Measurements from ENCODE around the gene PTCD2. TPM values are rescaled to one million over a fixed set of nuclear protein-coding genes. Genes with fewer than 3 reads are reported as not detected.
A peak's percentile ranks its signal among the peaks of the same experiment; 100 is the strongest.

PTCD2 gene
- total RNA-seq, 1 experiment from 2014 or later = 13.0 TPM

GRCh38 chr5:72290356-72291133 lies 29.6 kb upstream of the PTCD2 start:
- CTCF ChIA-PET = no interaction called here
- Mint-ChIP-seq H3K4me3 (no peak overlapping the region), H3K27ac (0 out of 2 replicates have a peak overlapping the region, but pooled peaks have one; percentile 19), H3K36me3 (peaks cover 27% of the 10 kb centered on the region), H3K9me3 (no peaks in the 10 kb centered on the region), H3K27me3 (ENCODE audit: low read depth) (no peaks in the 10 kb centered on the region), H3K4me1 (peaks cover 14% of the 10 kb centered on the region)
- POLR2A ChIA-PET = no interaction called here
- TF ChIP-seq EMX1 (CRISPR knock-in tag; IDR thresholded peaks at IDR 0.05) = no peak
- TF ChIP-seq TEAD1 (CRISPR knock-in tag; IDR thresholded peaks at IDR 0.05) = no peak
- TF ChIP-seq ATF3 (CRISPR knock-in tag; conservative IDR thresholded peaks at IDR 0.05) = no peak
- no peak for TF ChIP-seq GABPB1 (CRISPR knock-in tag; IDR thresholded peaks at IDR 0.05)
- no peak for TF ChIP-seq NFYB (CRISPR knock-in tag; conservative IDR thresholded peaks at IDR 0.05; ENCODE audit: low read depth)
- TF ChIP-seq GTF2I (CRISPR knock-in tag; conservative IDR thresholded peaks at IDR 0.05) = no peak
- no peak for TF ChIP-seq CREB1 (CRISPR knock-in tag; IDR thresholded peaks at IDR 0.05)
- TF ChIP-seq ZMAT4 (CRISPR knock-in tag; IDR thresholded peaks at IDR 0.05) = no peak
- DNase-seq (ENCODE audit: low spot score) (no peak), ATAC-seq (no peak)

GRCh38 chr5:72291601-72292000 lies 28.6 kb upstream of the PTCD2 start:
- Mint-ChIP-seq H3K4me3 (no peak overlapping the region), H3K27me3 (ENCODE audit: low read depth) (no peaks in the 10 kb centered on the region), H3K9me3 (no peaks in the 10 kb centered on the region), H3K4me1 (peaks cover 14% of the 10 kb centered on the region), H3K36me3 (peaks cover 27% of the 10 kb centered on the region), H3K27ac (no peak overlapping the region)
- ChIA-PET POLR2A (interaction anchor here (0.6 kb wide), 1 partner anchor 19 kb away, joined by 3 read pairs; no protein-coding TSS in a partner anchor), CTCF (no interaction called here)
- no peak for ATAC-seq
- TF ChIP-seq ATF2 (CRISPR knock-in tag; IDR thresholded peaks at IDR 0.05; ENCODE audit: borderline replicate concordance, low read depth) (no peak), TP53 (CRISPR knock-in tag; IDR thresholded peaks at IDR 0.05) (no peak)
- DNase-seq (ENCODE audit: low spot score) = no peak

- POLR2A ChIA-PET = interaction anchor here (0.6 to 1.2 kb wide), 3 partner anchors 16 to 28 kb away, joined by 3 to 5 read pairs (median 3); partner anchors contain the start of genes MRPS27 and PTCD2
- no peak for DNase-seq (ENCODE audit: low spot score)
- peak overlapping the region; percentile 77 for H3K27ac Mint-ChIP-seq
- no peak overlapping the region for H3K4me3 Mint-ChIP-seq
- no peaks in the 10 kb centered on the region for H3K9me3 Mint-ChIP-seq
- H3K36me3 Mint-ChIP-seq = peaks cover 26% of the 10 kb centered on the region
- no peaks in the 10 kb centered on the region for H3K27me3 Mint-ChIP-seq (ENCODE audit: low read depth)
- peak; percentile 93 for TF ChIP-seq GABPB1 (CRISPR knock-in tag; IDR thresholded peaks at IDR 0.05)
- no peak for TF ChIP-seq ATF3 (CRISPR knock-in tag; conservative IDR thresholded peaks at IDR 0.05)
- no peak for TF ChIP-seq PRRX2 (CRISPR knock-in tag; IDR thresholded peaks at IDR 0.05)
- ATAC-seq = no peak
- CTCF ChIA-PET = interaction anchor here (0.7 kb wide), 1 partner anchor 252 kb away, joined by 3 read pairs; no protein-coding TSS in a partner anchor
- peaks cover 14% of the 10 kb centered on the region for H3K4me1 Mint-ChIP-seq
These were observed 27.8 kb upstream of the PTCD2 start for GRCh38 chr5:72292411-72292810.

GRCh38 chr5:72293495-72294055 lies 26.6 kb upstream of the PTCD2 start:
- no peaks in the 10 kb centered on the region for H3K9me3 Mint-ChIP-seq
- ATAC-seq = no peak
- no peak overlapping the region for H3K27ac Mint-ChIP-seq
- H3K27me3 Mint-ChIP-seq (ENCODE audit: low read depth) = no peaks in the 10 kb centered on the region
- CTCF ChIA-PET = no interaction called here
- POLR2A ChIA-PET = interaction anchor here (0.5 to 0.7 kb wide), 2 partner anchors 95 to 183 kb away, joined by 3 read pairs; no protein-coding TSS in a partner anchor
- no peak overlapping the region for H3K4me3 Mint-ChIP-seq
- DNase-seq (ENCODE audit: low spot score) = no peak
- peaks cover 14% of the 10 kb centered on the region for H3K4me1 Mint-ChIP-seq
- peaks cover 18% of the 10 kb centered on the region for H3K36me3 Mint-ChIP-seq
- TF ChIP-seq ZBTB21 (CRISPR knock-in tag; IDR thresholded peaks at IDR 0.05; ENCODE audit: borderline replicate concordance) = no peak
- TF ChIP-seq NFATC4 (CRISPR knock-in tag; IDR thresholded peaks at IDR 0.05) = no peak
- no peak for TF ChIP-seq TEAD1 (CRISPR knock-in tag; IDR thresholded peaks at IDR 0.05)
- no peak for TF ChIP-seq E2F1 (CRISPR knock-in tag; IDR thresholded peaks at IDR 0.05)
- TF ChIP-seq ZNF671 (CRISPR knock-in tag; IDR thresholded peaks at IDR 0.05) = no peak
- no peak for TF ChIP-seq ZNF416 (CRISPR knock-in tag; IDR thresholded peaks at IDR 0.05)
- TF ChIP-seq IRF2 (CRISPR knock-in tag; IDR thresholded peaks at IDR 0.05; ENCODE audit: borderline replicate concordance, low read depth) = no peak
- no peak for TF ChIP-seq ZSCAN18 (CRISPR knock-in tag; IDR thresholded peaks at IDR 0.05)
- no peak for TF ChIP-seq NFE2L1 (CRISPR knock-in tag; IDR thresholded peaks at IDR 0.05)
- no peak for TF ChIP-seq ZNF317 (CRISPR knock-in tag; IDR thresholded peaks at IDR 0.05; ENCODE audit: borderline replicate concordance, low read depth)
- TF ChIP-seq ZMAT4 (CRISPR knock-in tag; IDR thresholded peaks at IDR 0.05) = no peak
- no peak for TF ChIP-seq ZBTB43 (CRISPR knock-in tag; IDR thresholded peaks at IDR 0.05)
